Stimulated activated CD4-positive, alpha-beta T cell treated with anti-CD3 and anti-CD28 coated beads, TNF-alpha, amount 100 ng/mL, for 48 hours (primary cell): ENCODE results near the gene CCDC172.

ENCODE experiments used
- DNase-seq, 3 donors: peaks; one replicate each; pipeline ENCODE4 v3.0.0-alpha.2; 2020; ENCODE audit warnings: low read depth in 3 of 3

CCDC172 gene

GRCh38 chr10:116324227-116324950 is at the start of gene CCDC172:
Gene CCDC172, plus strand, starts transcription at chr10:116324448. Its CDS starts 564 bp downstream, at chr10:116325012.
- DNase-seq, result no peak

- no peak for DNase-seq
Measured at GRCh38 chr10:116276981-116277380, 47.3 kb upstream of the CCDC172 start.

- DNase-seq, result no peak
Measured at GRCh38 chr10:116278846-116279245, 45.4 kb upstream of the CCDC172 start.

DNA sequence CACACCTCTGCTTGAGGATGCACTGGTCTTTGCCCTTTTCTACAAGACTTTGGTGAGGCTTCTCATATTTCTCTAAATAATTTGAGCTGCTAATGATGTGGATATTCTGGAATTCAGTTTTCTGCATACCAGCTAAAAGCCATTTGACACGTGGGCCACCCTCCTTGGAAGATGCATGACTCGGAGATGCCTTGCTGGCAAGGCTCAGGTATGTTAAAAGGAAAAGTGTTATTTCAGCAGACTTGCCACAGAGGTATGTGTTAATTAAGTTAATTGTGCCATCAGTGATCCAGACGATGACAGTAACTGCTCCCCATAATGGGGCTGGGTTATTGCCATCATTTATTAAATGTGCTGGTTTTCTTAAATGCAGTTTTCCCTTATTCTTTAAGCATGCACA is 42.5 kb upstream of the CCDC172 start:
- no peak for DNase-seq

- no peak for DNase-seq
Measured at GRCh38 chr10:116286626-116287200, 37.5 kb upstream of the CCDC172 start.

DNA sequence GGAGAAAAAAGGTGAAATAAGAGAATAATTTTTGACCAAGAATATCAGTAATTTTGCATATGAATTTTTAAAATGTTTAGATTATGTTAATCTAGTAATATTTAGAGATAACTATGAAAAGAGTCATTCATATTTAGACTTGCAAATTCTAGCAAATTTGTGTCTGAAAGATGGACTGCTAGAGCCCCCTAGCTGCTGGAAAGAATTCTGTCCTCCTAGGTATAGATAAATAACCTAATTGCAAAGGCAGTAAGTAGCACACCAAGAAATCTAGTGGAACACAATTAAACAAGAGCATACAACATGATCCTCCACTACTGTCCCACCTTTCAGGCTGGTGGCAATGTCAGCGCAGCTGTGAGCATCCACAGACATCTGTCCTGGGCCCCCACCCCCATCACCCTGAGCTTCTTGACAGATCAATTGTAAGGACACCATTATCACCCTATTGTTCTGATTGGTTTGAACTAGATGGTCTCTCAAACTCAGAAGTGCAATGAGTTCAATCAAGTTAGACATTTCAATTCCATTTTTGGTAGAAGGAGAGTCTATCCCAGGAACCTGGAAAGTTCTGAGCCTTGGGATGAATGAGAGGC is 36.2 kb upstream of the CCDC172 start:
- no peak for DNase-seq

DNA sequence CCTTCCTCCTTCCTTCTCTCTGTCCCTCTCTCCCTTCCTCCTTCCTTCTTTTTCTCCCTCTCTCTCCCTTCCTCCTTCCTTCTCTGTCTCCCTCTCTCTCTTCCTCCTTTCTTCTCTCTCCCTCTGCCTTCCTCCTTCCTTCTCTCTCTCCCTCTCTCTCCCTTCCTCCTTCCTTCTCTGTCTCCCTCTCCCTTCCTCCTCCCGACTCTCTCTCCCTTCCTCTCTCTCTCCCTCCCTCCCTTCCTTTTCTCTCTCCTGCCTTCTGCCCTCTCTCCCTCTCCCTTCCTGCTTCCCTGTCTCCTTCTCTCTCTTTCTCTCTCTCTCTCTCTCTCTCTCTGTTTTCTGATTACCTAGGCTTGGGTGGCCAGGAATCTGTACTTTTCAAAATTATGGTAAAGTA is 34.6 kb upstream of the CCDC172 start:
- DNase-seq, result no peak

GRCh38 chr10:116292493-116292892 is 31.8 kb upstream of the CCDC172 start:
- DNase-seq, result no peak

DNA sequence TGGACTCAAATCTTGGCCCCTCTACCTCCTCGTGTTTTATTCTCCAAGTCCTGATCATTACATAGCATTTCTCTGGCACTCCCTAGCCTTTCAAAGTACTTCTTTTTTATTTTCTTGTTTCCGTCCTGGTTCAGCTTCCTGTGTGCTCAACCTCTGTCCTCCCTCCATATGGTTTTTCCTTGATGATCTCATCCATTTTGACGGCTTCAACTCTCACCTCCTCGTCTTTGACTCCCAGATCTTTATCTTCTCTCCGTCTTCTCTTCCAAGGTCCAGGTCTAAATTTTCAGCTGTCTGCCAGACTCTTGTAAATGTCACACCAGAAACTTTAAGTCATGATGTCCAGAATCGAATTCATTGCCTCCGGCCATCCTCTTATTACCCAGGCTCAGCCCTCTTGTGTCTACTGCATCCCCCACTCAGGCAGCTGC is 27.9 kb upstream of the CCDC172 start:
- no peak for DNase-seq

DNA sequence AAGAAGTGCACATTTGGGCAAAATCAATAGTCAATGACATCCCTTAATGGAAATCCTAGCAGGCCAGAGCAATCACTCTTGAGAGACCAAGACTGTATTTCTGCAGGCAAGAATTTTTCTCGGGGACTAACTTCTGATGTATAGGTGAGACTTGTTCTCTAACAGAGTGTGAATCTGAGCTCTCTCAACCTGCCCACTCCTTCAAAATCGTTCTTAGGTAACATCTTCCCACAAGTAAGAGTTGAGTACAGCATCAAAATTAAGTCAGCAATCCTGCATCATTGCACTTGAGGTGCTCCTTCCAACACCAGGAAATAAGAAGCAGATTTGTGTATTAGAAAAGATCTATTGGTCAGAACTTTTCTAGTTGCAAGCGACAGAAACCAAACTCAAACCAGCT is 25.7 kb upstream of the CCDC172 start:
- DNase-seq, result no peak

DNA sequence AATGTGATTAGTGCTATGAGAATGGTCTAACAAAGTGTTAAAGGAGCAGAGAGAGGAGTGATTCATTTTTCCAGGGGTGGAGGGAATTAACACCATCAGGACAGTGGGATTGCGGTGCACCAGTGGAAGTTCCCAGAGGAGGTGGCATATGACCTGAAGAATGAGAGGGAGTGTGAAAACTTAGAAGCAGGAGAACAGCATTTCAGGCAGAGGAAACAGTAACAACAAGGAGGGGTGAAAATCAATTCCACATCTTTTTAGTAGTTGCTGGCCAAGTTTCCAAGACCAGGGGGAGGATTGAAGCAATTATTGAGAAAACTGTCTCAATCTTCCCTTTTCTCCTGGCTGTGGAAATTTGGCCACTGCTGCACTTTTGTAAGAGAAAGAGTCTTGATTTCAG is 23.7 kb upstream of the CCDC172 start:
- no peak for DNase-seq

DNA sequence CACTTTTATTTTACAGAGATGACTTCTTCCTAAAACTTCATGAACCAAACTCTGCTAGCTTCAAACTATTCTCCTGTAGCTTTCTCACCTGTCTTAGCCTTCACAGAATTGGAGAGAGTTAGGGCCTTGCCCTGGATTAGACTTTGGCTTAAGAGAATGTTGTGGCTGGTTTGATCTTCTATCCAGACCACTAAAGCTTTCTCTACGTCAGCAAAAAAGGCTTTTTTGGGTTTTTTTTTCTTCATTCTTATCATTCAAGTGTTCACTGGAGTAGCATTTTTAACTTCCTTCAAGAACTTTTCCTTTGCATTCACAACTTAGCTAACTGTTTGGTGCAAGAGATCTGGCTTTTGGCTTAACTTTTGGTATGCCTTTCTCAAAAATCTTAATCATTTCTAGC is 19.3 kb upstream of the CCDC172 start:
- DNase-seq, result no peak

GRCh38 chr10:116306847-116307246 is 17.4 kb upstream of the CCDC172 start:
- DNase-seq, result no peak

GRCh38 chr10:116307455-116307854 is 16.8 kb upstream of the CCDC172 start:
- DNase-seq, result no peak

DNA sequence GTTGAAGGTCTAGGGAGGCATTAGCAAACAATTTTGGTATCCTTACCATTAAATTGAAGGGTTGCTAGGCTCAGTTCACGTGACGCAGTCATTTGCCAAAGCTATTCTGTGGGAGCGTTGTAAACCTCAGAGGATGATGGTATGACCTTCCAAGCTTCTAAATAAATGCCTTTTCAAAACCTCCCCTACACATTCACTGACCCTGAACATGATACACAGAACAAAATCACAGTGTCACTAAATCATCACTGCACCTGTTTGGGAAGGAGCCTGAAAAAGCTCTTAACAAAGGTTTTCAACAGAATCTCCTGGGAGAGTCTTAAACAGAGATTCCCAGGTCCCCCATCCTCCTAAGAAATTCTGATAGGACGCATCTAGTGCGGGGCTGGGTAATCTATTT is 13.2 kb upstream of the CCDC172 start:
- DNase-seq, result no peak

DNA sequence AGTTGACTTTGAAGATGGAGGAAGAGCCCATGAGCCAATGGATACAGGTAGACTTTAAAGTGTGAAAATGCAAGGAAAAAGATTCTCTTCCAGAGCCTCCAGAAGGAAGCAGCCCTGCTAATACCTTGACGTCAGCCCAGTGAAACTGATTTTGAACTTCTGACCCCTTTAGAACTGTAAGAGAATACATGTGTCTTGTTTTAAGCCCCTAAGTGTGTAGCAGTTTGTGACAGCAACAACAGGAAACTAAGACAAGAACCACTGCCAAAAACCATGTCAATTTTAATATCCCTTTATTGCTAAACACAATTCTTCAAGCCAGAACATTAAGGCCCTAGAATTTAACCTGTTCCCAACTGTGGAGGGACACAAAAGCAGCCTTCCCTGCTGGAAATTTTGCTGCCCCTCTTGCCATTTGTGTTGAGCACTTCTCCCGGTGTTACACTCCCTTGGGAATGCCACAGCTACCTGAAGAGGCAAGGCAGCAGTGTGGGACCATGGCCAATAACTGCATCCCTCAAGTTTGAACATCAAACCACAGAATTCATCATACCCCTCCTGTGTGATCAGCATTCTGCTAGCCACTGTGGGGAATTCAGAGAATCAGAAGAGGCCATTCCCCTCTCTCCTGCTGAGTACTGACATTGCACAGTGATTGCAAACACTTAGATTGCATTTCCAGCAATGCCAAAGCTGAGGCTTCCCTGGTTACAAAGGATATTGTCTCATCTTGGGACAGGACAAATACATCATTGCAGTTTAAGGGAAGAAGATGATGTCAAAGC is 12.3 kb upstream of the CCDC172 start:
- DNase-seq, result no peak

GRCh38 chr10:116312548-116312947 is 11.7 kb upstream of the CCDC172 start:
- no peak for DNase-seq

DNA sequence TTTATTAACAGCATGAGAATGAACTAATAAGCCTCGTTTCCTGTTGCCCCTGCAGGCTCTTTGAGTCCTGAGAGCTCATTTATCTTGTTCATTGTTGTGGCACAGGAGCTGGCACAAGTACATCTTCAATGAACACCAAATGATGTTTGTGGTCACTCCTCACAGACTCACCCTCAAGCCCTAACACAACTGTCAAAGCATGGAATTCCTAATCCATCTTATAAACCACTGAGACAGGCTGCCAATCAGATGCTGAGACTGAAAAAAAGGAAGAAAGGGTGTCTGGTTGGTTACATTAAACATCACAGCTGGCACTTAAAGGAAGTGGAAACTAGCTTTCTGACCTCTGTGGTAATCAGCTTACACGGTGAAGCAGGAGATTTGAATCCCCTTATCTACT is 7.7 kb upstream of the CCDC172 start:
- no peak for DNase-seq

DNA sequence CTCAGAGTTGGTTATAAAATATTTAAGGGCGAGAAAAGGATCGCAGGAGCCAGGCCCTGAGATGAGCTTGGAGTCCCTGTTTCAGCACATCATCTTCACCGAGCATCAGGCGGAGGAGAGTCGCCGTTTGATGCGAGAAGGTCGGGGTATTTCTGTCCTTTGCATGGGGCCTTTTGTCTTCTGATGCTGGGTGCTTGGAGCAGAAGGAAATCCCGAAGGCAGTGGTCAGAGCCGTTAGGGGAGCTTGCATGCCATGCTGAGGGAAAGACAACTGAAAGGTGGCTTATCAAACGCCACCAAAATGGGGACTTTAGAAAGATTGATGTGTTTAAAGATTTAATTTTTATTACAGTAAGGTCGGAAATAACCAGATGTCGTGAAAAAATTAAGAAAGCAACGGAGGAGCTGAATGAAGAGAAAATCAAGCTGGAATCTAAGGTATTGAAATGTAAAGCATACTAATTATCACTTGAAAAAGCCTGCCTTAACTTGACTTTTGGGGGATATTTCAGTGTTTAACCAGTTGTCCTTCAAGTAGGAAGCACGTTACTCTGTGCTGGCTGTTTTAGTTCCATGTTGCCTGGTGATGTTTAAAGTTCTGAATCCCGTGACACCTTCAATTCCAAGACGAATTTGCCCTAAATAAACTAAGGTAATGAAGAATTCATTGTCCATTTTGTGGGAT is 845 bp downstream of the CCDC172 start:
- no peak for DNase-seq

- no peak for DNase-seq
Measured at GRCh38 chr10:116325987-116326386, 1.7 kb downstream of the CCDC172 start.

GRCh38 chr10:116329153-116329552 is 4.9 kb downstream of the CCDC172 start:
- no peak for DNase-seq

DNA sequence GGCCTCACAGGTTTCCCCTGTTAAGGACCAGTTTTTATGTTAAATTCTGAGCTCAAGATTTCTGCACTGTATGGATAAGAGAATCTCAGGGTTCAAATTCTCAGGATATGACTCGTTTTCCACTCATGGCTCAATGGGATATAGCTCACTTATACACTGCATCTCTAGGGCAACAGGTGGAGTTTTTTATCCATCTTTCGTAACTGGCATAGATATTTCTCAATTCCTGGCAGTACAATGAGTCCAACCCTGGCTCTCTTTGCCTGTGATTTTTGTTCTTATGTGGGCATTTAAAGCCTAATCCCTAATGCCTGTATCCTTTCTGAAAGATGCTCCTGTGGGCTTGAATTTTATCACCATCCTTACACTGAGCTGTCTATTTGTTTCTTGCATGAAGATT is 7.6 kb downstream of the CCDC172 start:
- DNase-seq, result no peak
